Stimulated activated CD8-positive, alpha-beta memory T cell treated with anti-CD3 and anti-CD28 coated beads, Interleukin-4, amount 100 ng/mL, for 24 hours (primary cell): ENCODE data around the gene KIRREL1.

Source experiments
- DNase-seq: peaks from one replicate; pipeline ENCODE4 v3.0.0-alpha.2; 2020; ENCODE audit warnings: low read depth

KIRREL1 gene

GRCh38 chr1:157993147-157993917 lies at the start of gene KIRREL1:
TSS of gene KIRREL1 (plus strand) at chr1:157993645. CDS start at chr1:157993677, 32 bp downstream.
- no peak for DNase-seq

DNA sequence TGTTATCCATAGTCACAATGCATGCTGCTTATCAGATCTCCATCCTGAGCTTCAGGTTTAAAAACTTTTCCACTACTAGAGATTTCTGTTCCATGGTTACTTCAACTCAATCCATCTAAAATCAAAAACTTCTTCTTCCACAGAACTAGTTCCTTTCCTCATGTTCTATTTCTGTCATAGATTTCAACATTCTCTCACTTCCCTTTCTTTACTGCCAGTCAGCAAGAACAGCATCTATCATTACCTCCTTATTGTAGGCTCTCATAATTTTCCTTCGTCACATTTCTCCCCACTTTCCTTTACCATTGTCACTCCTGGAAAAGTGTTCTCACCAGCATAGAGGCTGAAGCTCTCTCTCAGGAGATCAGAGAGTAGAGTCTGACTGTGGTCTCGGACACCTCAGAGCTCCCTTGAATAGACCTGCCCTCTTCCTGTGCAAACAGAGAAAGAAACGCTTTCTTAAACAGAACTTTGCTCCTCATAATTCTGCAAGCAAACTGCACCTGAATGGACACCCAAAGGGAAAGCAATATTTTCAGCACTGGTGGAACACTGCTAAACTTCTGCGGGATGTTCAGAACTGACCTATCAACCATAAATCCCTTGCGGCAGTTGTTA lies 48.7 kb upstream of the KIRREL1 start:
- DNase-seq, result no peak

DNA sequence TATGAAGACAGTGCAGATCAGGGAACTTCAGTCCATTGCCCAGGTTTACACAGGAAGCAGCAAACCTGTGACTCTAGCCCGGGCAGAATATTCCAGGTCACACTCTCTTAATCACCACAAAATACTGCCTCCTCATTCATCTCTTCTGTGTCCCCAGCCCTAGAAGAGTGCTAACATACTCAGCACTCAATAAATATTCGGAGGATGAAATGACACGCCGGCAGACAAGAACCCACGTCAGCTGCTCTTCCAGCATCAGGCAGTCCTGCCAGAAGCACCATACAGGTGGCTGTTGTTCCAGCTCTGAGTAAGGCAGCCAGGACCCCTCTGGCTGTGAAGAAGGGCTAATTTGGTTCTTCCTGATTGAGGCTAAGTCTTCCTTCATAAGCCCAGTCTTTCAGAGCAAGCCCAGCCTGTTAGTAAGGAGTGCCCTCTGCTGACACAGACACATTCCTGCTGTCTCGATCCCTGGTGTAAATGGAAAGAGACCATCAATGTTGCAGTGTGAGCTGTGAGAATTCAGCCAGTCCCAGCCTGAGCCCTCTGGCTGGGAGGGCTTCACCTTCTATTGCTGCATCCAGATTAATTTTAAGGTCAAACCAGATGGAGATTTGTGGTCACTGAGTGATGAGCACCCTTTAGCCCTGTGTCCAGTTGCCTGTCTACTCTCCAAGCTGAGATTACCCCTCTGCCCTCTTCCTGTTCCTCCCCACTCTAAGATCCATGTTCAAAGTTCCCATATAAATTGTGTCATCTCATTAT lies 45.0 kb upstream of the KIRREL1 start:
- no peak for DNase-seq

DNA sequence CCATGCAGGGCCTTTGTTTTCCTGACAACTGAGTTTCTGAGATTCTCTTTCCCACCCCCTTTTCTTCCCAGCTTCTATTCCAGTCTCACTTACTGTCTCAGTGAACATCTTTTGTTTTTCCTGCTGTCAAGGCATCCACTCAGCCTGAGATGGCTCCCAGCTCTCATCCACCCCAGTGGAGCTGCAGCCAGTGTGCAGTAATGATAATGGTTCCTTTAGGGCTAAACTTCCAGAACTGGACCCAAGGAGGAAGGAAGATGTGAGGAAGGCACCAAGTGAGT lies 44.4 kb upstream of the KIRREL1 start:
- no peak for DNase-seq

GRCh38 chr1:157951230-157951629 lies 42.2 kb upstream of the KIRREL1 start:
- DNase-seq, result no peak

GRCh38 chr1:157952601-157953000 lies 40.8 kb upstream of the KIRREL1 start:
- no peak for DNase-seq

GRCh38 chr1:157955221-157955620 lies 38.2 kb upstream of the KIRREL1 start:
- DNase-seq, result no peak

- DNase-seq, result no peak
Measured at GRCh38 chr1:157955857-157956256, 37.6 kb upstream of the KIRREL1 start.

GRCh38 chr1:157956732-157957131 lies 36.7 kb upstream of the KIRREL1 start:
- DNase-seq, result no peak

- DNase-seq, result no peak
Measured at GRCh38 chr1:157958263-157958662, 35.2 kb upstream of the KIRREL1 start.

DNA sequence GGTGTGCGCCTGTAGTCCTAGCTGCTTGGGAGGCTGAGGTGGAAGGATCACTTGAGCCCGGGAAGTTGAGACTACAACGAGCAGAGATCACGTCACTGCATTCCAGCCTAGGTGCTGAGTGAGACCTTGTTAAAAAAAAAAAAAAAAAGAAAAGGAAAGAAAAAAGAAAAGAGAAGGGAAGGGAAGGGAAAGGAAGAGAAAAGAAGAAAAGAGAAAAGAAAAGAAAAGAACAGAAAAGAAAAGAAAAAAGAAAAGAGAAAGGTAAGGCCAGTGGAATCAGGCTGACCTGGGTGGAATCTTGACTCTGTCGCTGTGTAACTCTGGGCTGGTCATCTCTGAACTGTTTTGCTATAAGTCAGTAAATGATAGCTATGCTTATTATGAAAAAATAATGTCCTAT lies 33.7 kb upstream of the KIRREL1 start:
- no peak for DNase-seq

DNA sequence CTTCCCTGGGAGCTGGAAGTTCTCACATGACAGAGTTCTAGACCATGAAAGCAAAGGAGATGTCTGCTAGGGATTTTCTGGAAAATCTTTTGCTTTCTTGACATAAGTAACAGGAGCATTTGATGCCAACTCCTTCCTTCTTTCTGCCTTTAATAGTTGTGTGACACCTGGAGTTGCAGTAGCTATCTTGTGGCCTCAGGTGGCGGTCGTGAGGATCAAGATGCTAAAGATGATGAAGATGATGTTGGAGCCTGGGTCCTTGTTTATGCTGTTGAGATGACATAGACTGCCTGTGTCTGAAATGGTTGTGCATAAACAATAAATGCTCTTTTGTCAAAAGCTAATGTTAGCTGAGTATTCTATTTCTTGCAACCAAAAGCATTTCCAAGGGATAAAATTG lies 32.7 kb upstream of the KIRREL1 start:
- DNase-seq, result no peak

GRCh38 chr1:157961805-157962762 lies 31.4 kb upstream of the KIRREL1 start:
- no peak for DNase-seq

DNA sequence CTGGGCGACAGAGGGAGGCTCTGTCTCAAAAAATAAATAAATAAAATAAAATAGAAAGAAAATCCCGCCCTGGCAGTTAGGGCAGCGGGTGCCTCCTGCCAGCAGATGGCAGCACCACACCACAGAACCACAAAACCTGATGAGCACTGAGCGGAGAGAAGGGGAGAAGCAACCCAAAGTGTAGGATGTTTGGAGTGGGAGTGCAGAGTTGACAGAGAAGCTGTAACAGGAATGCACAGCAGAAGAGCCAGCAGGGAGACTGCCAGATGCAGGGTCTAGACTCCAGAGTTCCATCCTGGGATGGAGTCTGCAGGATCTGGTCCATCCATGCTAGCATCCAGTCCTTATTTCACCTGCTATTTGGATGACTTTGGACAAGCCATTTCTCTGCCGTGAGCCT lies 29.7 kb upstream of the KIRREL1 start:
- DNase-seq, result peak; percentile 30

DNA sequence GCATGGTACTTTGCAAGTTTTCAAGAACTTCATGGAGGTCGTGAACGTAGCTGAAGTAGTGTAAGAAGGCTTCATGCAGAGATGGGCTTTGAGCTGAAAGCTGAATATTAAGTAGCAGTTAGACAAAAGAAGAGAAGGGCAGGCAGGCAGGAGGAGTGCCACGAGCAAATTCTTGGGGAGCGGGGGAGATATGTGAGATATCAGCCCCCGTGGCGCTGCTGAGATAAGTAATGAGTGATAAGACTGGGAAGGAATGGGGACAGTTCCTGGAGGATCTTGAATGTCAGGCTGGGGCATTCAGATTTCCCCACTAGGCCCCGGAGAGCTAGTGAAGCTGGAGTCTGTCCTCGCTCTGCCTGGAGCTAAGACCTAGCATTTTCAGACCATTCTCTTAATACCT lies 27.9 kb upstream of the KIRREL1 start:
- no peak for DNase-seq

- DNase-seq, result no peak
Measured at GRCh38 chr1:157966031-157966537, 27.4 kb upstream of the KIRREL1 start.

DNA sequence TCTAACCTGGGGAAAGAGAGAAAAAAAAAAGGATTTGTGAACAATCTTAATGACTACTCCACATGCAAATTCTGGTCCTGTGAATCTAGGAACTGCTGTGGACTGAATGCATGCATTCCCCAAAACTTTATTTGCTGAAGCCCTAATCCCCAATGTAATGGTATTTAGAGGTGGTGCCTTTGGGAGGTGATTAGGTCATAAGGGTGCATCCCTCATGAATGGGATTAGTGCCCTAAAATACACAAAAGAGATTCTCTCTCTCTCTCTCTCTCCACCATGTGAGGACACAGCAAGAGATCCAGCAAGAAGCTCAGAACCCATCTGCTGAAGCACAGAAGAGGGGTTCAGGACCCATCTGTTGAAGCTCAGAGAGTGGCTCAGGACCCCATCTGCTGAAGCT lies 26.2 kb upstream of the KIRREL1 start:
- no peak for DNase-seq

DNA sequence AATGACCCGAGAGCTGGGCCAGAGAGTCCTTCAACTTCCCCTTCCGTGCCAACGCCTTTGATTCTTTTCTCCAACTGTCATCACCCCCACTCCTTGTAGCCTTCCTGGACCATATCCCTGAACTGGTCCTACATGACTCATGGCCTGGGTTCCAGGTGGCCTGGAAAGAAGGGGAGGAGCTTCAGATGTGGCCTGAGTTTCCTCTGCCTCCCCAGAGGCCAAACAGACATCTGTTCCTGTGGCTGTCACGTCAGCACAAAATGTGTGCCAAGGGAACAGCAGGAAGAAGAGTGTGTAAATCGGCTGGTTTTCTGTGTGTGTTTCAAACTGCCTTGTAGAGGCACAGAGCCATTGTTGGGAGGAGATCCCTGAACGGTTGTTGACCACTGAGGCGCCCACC lies 24.9 kb upstream of the KIRREL1 start:
- DNase-seq, result no peak

DNA sequence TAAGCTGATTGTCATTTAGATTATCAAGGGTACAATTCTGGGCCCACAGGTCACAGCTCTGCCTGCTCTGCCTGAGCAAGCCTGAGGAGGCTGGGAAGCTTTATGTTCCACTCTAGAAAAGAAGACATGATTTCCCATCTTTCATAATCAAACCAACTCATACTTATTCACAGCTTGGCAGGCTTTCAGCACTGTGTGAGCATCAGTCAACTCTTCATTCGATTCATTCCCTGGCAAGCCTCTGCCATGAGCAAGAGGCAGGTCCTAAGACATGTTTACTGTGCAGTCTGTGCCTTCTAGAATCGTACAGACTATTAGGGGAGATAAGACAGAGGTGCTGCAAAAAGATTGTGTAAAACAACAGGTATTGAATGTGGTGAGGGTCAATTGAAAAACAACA lies 24.5 kb upstream of the KIRREL1 start:
- no peak for DNase-seq

- DNase-seq, result no peak
Measured at GRCh38 chr1:157969697-157970485, 23.6 kb upstream of the KIRREL1 start.

DNA sequence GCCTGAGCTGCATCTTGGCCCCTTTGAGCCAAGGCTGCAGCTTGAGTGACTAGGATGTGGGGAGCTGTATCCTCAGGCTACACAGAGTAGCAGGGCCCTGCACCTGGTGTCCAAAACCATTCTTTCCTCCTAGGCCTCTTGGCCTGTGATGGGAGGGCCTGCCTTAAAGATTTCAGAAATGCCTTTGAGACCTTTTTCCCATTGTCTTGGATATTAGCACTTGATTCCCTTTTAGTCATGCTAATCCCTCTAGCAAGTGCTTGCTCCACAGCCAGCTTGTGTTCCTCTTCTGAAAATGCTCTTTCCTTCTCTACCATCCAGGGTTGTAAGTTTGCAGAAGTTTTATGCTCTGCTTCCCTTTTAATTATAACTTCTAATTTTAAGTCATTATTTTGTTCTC lies 21.7 kb upstream of the KIRREL1 start:
- no peak for DNase-seq
